Measurements from ENCODE around the gene HOXB9.

The HOXB9 gene

DNA sequence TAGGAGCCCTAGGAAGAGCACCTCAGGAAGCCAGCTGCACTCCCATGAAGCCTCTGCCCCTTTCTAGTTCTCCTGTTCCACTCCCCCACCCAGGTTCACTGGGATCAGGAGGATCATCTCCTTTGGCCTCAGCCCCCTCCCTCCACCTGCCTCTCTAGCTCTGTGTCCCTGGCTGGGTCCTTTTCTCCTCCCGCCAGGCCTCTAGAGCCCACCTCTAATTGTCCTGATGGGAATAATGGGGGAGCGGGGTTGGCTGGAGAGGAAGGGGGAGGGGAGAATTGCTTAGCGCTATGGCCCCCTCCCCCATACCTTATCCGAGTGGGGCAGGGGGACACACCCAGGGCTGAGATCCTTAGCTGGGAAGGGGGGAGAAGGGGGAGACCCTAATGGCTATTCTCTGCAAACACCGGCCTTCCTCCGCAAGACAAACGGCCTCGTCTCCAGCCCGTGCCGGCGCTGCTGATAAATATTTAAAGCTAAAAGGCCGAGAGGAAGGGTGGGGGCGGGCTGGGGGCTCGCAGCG is 16.3 kb downstream of the HOXB9 start:
- DNase-seq: no peak

DNA sequence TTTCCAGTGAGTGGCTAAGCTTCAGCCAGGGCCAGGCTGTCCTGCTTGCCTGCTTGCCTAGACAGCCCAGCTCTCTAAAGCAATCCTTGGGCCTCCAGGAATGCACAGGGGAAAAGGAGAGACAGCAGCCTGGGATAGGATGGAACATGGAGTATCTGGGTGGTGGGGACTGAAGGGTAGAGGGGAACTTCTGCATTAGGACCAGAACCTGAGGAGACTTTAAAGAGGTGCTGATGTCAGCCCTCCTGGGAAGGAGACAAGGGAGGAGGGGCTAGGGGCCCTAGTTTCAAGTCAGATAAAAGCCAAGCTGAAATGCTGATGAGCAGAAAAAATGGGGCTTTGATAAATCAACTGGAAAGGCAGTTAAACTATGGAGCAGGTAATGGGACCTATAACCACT is 17.1 kb downstream of the HOXB9 start:
- DNase-seq: no peak

DNA sequence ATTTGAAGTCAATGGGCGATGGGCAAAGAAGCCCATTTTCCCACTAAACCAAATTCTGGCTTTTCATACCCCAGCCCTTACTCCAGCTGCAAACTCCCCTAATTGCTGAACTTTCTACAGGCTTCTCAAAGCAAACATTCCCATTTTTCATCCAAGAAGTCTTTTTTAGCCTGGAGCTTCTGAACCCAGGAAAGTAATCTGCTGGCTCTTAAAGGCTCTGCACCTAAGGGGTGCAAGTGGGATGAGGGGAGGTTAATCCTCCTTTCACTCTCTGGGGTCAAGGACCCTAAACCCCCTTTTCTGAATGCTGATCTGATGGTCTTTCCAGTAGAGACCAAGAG is 17.7 kb downstream of the HOXB9 start:
- no peak for DNase-seq

DNA sequence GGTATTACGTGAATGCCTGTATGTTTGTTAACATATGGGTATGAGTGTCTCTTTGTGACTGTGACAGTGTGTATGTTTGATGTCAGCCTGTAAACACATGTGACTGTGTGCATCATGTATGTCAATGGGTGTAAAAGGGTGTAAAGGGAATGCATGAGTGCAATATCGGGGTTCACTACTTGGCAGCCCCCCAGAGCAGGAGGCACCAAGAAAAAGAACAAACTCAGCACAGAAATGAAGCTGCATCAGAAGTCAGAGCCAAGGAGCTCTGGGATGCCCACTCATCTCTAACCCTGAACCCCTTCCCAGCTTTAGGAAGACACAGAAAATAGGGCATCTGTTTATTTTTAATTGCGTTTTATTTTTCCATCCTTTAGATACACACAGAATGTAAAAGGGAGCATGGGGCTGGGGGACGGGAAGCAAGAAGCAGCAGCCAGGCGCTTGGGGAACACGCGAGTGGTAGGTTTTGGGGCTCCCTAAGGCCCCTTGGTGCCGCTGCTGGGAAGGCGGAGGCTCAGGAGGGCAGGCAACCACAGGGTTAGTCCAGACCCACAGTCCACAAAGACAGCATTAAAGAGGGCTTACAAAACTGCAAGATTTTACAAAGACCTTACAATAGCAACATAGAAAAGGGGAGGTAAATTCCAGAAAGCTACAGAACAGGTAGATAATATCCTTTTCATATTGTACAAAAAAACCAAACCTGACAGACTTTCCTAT is 19.1 kb downstream of the HOXB9 start:
- DNase-seq: no peak

DNA sequence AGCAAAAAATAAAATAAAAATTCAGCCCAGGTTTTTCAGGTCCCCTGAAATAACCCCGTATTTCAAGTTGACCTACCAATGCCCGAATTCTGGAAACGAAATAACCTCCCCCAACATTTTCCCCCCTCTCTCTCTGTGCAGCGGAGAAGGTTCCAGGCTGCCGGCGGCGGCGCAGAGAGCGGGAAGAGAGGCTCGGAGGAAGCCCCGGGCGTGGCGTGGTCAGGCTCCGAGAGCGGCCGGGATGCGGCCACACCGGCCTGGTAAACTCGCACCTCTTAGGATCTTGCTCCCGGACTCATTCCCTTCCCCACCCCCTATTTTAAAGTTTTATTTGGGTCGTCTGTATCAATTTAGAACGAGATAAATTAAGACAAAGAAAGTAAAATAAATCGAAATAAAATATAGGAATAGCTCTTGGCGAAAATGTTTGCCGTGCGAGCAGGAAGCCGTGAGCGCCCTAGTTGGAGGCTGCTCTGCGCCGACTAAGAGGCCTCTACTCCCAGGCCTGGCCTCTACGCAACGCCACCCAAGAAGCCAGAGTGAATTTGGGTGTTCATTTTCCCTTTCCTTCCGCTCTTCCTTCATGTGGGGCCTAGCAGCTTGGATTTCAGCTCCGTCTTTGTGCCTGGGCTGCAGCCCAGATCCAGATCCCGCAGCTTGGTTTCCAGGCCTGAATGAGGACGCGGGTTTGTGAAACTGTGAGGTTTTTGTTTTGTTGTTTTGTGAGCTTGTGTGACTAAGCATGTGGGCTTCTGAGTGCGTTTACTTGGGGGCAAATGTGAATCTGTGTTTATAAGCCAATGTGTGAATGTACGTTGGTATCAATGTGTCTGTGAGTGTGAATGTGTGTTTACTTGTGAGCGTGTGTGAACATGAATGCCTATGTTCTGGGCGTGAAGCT is 19.9 kb downstream of the HOXB9 start:
- no peak for DNase-seq

DNA sequence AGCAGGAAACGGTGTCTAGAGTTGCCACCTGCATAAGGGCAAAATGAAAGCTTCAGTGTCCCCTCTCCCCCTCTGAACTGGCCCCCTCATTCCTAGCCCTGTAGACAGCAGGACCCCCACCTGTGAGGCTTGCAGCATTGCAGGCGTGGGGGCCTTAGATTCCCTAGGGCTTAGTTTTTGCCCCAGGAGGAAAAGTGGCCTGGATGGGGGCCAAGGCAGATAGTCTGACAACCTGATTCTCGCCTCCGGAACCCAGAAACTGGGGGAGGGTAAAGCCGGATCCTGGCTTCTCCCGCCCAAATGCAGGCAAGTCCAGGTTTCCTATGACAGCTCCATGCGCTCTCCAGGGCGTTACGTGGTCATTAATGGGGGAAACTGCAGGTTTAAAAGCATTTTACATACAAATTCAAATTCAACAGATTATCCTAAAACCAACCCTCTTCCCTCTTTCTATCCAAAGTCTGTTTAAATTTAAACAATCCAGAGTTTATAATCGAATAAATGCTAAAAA is 20.7 kb downstream of the HOXB9 start:
- DNase-seq: no peak

DNA sequence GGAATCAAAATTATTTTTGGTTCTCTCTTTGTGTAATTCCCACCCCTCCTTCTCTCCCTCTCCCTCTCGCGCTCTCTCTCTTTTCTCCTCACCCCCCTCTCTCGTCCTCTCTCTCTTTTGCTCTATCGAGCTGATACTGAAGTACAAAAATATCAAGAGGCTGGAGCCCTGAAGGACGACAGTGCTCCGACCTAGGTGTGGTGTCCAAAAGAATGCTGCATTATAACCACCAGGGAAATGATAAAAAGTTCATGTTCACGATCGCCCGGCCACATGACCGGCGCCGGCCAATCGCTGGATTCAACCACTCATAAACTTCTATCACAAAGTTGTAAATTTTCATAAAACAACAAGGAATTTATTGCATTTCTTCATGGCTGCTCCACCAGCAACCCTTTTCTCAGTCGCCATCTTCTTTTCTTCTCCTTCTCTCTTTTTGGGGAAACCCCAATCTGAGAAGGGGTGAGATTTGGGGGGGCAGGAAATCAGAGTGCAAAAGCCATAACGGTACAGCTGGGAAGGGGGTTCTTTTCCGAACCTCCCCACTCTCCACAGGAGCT is 21.3 kb downstream of the HOXB9 start, which contains the start of gene HOXB6:
Gene HOXB6 (minus strand): TSS at position 217 of the 560 bp plus-strand sequence. CDS start 6,836 bp downstream, outside the sequence.
- DNase-seq: no peak

DNA sequence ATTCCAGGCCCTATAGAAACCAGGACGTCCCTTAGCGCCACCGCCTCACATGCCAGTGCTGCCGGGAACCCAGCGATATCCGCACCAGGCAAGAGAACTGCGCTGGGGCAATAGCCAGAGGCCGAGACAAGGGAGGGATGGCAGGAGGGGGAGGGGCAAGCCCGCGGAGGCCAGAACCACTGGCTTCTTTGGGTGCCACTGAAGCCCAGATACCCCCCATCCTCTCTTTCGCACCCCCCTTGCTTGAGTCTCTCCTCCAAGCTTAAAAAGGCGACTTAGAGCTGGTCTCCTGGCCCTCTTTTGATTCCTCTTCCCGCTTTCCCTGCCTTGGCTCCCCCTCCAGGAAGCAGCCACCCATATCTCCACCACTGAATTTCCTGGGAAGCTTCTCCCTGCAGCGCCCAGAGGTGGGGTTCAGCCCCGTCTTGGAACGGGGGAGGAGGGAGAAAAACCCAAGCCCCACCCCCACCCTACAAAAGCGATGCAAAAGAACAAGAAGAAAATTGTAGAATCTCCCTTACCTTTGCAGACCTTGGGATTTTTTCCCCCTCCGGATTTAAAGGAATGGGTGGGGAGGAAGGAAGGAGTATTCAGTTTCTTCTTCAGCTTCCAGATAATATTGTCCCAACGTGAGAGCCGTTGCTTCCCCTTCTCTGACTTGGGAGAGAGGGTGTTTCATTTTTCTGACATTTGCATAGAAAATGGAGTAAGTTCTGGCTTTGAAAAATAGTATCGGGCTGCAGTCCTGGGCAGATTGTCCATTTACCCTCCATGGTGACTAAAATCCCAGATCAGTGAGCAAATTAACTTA is 22.0 kb downstream of the HOXB9 start:
- DNase-seq: no peak

DNA sequence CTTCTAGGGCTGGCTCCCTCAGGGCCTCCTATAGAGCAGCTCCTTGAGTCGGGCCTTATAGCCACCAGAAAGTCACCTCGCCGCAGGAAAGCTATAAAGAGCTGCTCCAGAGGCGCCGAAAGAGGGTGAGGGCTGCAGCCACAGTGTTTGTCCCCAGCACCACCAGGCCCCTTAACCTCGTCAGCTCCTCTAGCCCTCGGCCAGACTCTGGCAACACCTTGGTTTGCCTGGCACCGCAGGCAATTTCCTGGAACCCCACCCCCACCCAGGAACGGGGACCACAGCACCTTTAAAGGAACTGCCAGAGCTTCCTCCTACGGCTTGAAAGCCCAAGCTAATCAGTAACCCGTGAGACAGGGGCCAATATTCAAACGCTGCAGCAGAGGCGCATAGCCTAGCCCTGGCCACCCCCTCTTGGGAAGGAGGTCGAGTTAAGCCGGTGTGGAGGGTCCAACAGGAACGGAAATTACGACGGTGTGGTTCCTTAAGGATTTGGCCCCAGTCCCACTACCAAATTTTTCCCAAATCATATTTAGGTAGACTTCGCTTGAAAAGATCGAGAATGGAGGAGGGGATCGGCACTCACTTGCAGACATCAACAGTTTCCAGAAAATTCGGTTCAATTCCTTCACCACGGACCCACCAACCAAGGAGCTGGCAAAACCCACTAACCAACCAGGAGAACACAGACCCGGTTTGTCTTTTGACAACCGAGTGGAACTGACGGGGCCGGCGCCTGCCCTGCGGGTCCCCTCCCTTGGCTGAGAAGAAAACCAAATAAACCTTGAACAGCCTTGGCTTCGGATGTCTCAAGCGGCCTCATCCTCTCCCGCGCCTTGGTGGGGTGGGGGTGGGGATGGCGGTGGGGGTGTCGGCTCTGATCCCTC is 24.4 kb downstream of the HOXB9 start:
- no peak for DNase-seq

DNA sequence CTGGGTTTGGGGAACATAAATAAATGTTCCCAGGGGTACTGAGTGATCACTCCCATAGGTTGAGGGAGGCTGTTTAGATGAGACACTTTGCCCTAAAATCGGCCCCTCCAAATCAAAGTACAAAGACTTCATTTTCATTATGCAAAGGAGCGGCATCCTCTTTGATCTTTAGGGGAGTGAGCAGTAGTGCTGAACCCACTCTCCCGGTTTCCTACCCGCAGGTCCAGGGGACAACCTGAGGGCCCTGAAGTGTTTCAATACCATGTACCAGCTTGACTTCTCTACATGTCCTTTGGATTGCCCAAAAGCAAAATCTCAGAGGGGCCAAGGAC is 25.0 kb downstream of the HOXB9 start:
- no peak for DNase-seq

DNA sequence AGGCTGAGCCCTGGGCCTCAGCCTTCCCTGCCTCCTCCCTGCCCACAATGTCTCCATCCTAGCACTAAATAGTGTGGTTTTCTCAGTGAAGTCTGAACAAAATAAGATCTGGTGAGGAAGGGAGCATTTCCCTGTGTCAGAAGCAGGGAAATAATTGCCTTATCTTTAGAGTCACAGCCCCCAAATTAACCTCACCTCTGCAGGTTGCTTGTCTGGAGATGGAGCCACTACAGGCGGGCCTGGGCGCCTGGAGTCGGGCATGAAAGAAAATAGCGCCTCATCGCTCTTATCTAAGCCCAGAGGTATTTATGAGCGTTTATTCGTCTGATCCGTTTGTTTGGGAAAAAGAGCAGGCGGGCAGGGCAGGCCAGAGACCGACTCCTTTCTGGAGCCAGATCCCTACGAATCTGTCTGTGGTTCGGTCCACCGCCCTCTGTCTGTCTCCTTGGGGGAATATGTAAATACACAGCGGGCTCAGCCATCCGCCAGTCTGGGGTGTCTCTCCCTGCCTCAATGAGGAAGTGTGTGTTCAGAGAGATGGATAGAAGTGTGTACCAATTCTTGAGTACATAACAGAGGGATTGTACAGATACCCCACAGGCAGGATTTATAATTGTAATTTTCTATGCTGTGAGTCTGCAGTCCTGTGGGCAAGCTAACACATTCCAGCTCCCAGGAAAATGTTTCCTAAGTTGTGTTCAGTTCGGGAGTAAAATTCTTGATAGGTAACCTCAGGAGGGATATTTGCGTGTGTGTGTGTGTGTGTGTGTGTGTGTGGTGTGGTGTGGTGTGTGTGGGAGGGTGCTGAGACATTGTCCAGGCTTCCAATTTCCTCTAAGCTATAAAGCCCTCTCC is 25.7 kb downstream of the HOXB9 start:
- no peak for DNase-seq

DNA sequence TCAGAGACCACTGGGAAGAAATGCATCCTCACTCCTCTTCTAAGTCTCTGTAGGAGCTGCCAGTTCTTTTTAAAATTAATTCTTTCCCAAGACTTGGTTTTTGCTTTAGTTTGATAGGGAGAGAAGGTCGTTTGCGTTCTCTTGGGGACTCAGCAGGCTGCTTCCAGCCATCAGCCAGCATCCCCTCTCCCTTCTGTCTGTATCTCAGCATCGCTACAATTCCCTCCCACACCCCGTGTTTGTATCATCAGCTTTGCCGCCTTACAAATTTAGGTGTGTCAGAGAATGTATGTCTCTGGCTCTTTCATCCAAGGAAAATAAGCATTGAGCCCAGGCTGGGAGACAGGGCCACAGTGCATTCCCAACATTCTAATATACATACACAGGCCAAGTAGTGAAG is 26.8 kb downstream of the HOXB9 start:
- DNase-seq: no peak

DNA sequence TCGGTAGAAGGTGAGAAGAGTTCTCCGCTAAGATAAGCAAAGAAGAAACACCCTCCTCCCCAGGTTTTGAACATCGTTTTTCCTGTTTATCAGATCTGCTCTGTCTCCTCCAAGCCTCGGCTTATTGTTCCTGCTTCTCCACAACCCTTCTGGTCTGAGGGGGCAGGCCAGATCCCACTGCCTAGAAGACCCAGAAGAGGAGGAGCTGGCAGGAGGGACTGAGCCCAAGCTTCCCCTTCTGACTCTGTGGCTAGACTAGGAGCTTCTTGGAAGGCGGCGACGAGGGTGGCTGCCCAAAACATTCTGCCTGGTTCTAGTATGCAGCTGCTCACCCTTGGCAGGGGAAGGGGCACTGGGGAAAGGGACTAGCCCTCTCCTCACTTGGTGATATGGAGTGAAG is 27.4 kb downstream of the HOXB9 start:
- no peak for DNase-seq

DNA sequence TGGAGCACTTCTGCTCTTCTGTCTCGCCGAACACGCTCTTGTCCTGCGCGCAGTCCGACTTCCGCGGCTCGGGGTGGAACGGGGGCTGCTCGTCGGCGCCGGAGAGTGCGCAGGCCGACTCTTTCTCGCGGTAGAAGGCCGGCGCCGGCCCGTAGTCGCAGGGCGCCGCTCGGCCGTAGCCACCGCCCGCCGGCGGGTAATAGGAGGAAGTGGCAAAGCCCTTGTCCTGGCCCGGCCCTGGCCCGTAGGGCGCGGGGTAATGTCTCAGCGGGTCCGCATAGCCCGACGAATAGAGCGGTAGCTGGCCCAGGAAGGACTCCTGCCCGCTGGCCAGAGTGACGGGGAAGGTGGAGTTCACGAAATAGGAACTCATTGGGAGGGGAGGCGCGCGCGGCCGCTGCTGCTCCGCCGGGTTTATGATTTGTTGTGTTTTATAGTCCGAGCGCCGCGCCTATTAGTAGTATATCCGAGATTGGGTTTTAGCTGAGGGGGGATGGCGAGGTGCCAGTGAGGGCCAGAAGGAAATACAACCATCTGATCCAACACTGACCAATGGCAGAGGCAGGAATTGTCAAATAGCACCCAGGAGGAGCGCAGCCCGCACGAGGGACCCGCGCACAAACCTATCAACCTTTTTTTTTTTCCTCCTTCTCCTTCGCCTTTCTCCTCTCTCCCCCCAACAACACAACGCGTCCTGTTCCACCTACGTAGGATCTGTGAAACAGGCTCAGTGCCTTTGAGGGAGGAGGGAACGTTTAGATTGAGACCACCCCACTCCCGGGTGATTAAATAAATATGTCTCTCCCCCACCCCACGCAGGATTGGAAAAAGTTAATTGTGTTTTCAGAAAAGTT is 28.2 kb downstream of the HOXB9 start:
- peak; percentile 47 for DNase-seq

DNA sequence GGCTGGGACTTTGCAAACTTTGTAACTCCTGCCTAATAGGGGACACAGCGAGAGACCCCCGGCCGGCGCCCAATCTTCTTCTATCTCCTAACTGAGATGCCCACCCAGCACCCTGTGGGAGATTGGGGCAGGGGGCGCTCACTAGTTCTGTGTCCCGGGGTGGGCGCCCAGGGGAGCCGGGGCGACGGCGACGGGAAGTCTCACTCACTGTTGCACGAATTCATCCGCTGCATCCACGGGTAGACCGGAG is 28.7 kb downstream of the HOXB9 start:
- no peak for DNase-seq

DNA sequence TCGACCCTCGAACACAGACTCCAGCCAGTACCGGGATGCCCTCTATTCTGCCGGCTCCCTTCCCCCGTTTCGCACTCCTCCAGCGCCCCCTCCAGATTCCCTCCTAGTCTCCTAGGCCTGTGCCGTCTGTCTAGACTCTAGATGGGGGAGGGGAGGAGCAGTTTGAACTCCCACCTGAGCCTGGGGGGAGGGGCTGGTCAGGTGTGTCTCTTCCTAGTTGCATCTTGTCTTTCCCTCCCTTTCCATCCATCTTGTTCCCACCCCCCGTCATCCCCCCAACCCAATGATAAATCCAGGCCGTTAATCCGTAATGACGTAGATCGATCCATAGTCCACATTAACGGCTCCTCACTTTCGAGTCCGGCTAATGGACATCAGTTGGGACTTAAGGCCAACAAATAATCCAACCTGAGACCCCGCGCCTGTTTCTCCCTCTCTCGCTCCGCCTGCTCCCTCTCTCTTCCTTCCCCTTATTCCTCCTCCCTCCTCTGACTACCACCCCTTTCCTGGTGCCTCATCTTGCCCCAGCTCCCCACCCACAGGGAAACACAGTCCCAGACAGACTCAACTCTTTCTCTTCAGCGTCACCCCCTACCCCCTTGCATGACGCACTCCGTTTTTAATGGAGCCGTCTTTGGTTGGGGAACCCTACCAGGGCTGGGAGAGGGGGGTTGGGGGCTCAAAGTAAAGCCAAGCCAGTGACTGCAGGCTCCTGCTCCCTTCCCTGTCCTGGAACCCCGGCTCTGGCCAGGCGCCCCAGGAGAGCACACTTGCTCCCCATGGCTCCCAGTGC is 29.2 kb downstream of the HOXB9 start:
- no peak for DNase-seq

DNA sequence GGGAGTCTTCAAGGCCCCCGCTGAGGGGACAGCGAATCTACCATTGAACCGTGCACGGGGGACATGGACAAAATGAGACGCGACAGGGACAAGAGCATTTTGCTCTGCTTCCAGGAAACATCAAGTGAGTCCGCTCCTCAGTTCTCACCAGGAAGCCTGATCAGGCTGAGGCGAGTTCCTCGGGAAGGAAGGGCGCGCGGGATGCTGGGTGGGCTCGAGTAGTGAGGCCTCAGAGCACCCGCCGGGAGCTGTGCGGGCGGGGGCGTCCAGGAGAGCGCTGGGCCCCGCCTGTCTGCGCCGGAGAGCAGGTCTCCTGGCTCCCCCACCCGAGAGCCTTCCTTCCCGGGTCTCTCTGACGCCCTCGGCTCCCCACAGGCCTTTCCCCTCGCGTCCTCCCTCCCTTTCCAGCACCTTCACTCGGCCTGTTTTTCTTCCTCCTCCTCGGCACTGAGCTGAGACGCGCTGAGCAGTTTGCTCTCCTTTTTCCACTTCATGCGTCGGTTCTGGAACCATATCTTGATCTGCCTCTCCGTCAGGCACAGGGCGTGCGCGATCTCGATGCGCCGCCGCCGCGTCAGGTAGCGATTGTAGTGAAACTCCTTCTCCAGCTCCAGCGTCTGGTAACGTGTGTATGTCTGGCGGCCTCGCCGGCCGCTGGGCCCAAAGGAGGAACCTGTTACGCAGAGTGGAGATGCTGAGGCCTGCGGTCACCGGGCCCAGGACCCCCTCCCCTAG is 30.0 kb downstream of the HOXB9 start:
- no peak for DNase-seq

DNA sequence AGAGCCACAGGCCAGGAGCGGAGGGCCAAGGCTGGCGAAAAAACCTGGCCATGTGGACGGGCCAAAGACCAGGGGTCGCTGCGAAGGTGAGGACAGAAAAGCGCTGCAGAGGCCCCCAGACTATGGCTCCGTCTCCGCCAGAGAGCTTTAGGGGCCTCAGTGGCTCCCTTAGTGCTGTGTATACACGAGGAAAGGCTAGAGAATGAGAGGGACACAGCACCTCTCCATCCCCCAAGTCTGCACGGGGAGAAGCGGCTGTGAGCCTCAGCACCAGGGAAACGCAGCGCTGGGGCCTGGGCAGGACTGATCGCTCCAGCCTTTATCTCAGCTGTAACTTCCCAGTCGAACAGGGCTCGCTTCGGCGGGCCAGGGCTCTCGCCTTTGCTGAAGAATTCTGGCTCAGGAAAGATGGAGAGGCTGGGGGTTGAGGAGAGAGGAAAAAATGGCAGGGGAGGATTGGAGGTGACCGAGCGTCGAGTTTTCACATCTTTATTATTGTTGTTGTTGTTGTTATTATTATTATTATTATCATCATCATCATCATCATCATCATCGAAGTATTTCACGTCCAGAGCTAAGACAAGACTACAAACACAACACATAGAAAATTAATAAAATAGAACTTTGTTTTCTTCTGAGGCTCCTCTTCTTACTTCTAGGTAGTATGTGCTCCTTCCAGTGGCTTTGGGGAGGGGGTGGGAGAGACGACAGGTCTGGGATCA is 30.7 kb downstream of the HOXB9 start:
- DNase-seq: no peak

All from CD4-positive, alpha-beta T cell treated with Interleukin-10 for 1 hour (primary cell).